Skeletal muscle satellite cell (primary cell): ENCODE results near the gene VAV2.

ENCODE experiments used
- H3K27me3 ChIP-seq: 2 replicates; pipeline ENCODE4 v1.7.0; 2013; ENCODE audit warnings: low read length; ENCODE audit not compliant: control insufficient read depth, insufficient read depth
- H3K36me3 ChIP-seq: 2 replicates; pipeline ENCODE4 v1.7.0; 2013; ENCODE audit warnings: mild to moderate bottlenecking, control low read depth, low read length; ENCODE audit not compliant: insufficient read depth
- H3K4me1 ChIP-seq: 2 replicates; pipeline ENCODE4 v1.7.0; 2013; ENCODE audit warnings: low read length; ENCODE audit not compliant: control insufficient read depth, insufficient read depth
- H3K4me2 ChIP-seq: 2 replicates; pipeline ENCODE4 v1.7.0; 2013; ENCODE audit warnings: mild to moderate bottlenecking, low read length
- H3K4me3 ChIP-seq: 2 replicates; pipeline ENCODE4 v1.7.0; 2013; ENCODE audit warnings: low read length
- H3K9ac ChIP-seq: 2 replicates; pipeline ENCODE4 v1.7.0; 2013; ENCODE audit warnings: mild to moderate bottlenecking, low read depth, low read length, moderate library complexity
- H3K9me3 ChIP-seq: replicated peaks from 2 replicates; pipeline ENCODE4 v1.7.0; 2013; ENCODE audit warnings: mild to moderate bottlenecking, control low read depth, low read length

The VAV2 gene

DNA sequence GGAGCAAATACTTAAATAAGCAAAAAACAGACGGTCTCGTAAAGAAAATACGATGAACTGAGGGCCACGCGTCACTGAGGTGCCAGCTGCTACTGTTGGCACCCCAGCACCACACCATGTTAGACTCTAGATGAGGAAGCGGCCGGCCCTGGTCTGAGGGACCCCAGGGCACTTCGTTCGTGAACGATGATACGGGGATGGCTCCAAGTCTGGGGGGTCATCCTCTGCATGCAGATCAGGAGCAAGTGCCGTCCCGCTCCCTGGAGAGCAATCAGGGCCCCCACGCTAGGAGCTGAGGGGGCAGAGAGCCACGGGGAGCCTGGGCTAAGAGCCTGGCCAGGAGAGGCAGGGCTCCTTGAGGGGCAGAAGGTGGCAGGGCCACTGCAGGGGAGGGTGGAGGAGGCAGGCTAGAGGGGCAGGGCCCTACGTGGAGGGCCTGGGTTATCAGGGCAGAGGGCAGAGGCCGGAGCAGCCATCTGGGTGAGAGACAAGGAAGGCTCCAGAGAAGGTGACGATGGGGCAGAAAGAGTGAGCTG lies 278.1 kb downstream of the VAV2 start:
- H3K27me3 ChIP-seq, result no peaks in the 10 kb centered on the region
- peak overlapping the region; percentile 75 for H3K9ac ChIP-seq
- H3K4me1 ChIP-seq, result peaks cover 66% of the 10 kb centered on the region
- H3K4me3 ChIP-seq, result no peak overlapping the region
- no peaks in the 10 kb centered on the region for H3K9me3 ChIP-seq
- no peak overlapping the region for H3K4me2 ChIP-seq
- H3K36me3 ChIP-seq, result no peaks in the 10 kb centered on the region

DNA sequence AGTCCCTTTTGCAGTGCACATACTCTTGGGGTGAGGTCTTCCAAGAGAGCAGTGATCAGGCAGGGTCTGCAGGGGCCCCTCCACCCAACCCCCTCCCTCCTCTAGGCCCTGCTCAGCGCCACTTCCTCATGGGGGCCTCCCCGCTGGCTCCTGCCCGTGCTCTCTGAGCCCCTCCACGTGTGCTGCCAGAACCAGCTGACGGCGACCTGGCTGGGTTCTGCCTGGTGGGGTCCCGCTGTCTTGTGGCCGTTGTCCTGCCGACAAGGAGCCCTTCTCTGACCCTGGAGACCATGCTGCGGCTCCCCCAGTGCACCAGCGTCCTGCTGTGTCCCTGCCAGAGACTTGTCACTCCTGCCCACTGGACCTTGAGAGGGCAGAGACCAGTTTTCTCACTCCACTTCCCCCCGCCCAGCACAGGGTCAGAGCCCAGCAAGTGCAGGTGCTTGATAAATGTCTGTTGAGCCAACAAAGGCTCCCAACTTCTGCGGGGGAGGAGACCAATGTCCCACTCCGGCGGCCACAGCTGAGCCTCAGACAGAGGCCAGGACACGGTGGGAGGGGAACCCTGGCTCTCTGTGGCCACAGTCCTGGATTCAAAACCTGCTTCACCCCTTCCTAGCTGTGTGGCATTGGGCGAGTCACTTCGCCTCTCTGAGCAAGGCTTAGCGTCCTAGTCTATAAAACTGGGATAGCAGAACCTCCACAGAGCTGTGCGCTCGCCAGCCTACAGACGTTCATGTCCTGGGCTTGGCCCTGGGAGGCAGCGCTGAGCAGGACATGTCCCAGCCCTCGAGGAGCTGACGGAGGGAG lies 278.8 kb downstream of the VAV2 start:
- H3K9me3 ChIP-seq, result no peaks in the 10 kb centered on the region
- H3K4me2 ChIP-seq, result no peak overlapping the region
- peaks cover 66% of the 10 kb centered on the region for H3K4me1 ChIP-seq
- H3K4me3 ChIP-seq, result no peak overlapping the region
- H3K27me3 ChIP-seq, result no peaks in the 10 kb centered on the region
- no peaks in the 10 kb centered on the region for H3K36me3 ChIP-seq
- no peak overlapping the region for H3K9ac ChIP-seq

DNA sequence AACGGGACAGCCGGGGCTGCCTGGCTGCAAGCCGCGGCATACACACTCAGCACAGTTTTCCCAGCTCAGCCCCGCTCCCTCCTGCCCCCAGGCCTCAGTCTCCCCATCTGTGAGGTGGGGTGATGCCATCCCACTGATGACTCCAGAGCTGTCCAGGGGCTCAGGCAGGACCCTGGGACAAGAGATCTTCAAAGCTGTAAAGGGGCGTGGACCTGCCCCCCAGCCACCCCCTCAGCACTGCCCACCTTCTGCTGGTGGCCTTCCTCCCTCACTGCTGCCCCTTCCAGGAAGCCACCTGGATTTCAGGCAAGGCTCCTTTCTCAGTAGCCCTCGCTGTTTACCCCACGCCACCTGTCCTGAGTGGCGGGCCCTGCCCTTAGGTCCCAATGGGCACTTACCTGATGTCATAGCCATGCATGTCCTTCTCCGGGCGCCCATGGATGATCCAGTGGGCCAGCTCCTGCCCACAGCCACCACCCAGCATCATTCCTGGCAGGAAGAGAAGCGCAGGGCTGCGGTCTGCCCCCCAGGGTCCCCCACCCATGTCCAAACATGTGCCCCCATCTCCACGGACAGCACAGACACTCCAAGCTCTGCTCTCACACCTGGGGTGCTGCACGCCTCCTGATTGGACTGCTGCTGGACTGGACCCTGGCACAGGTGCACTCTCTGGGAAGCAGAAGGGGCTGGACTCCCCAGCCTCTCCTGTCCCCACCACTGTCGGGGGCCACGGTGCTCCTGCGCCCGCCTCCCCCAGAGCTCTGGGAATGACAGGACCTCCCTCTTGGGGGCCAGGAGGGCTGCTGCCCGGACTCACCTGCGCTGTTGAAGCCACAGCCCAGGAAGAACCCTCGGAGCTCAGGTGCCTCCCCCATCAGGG lies 279.7 kb downstream of the VAV2 start:
- Histone ChIP-seq H3K27me3 (no peaks in the 10 kb centered on the region), H3K4me1 (peaks cover 66% of the 10 kb centered on the region)

More for the DNA sequence above, 279.7 kb downstream of the VAV2 start:
- H3K4me2 ChIP-seq, result peak overlapping the region; percentile 75
- H3K36me3 ChIP-seq, result no peaks in the 10 kb centered on the region
- H3K9me3 ChIP-seq, result no peaks in the 10 kb centered on the region
- peak overlapping the region; percentile 84 for H3K9ac ChIP-seq
- H3K4me3 ChIP-seq, result no peak overlapping the region
